ENCODE data around the gene PAPOLA. TPM values are rescaled to one million over a fixed set of nuclear protein-coding genes. Genes with fewer than 3 reads are reported as not detected.

PAPOLA gene
- polyA plus RNA-seq, 1 donor: 279 TPM

Other genes with a start within 250 kb of the PAPOLA start
- 0.52 TPM for gene BDKRB1, start 246.2 kb upstream of the PAPOLA start, polyA plus RNA-seq (ENCODE audit: insufficient read length)
- gene ATG2B, start 139.0 kb upstream of the PAPOLA start, polyA plus RNA-seq (ENCODE audit: insufficient read length): 47.8 TPM
- 35.0 TPM for gene GSKIP, start 138.9 kb upstream of the PAPOLA start, polyA plus RNA-seq (ENCODE audit: insufficient read length)
- gene AK7, start 110.3 kb upstream of the PAPOLA start, polyA plus RNA-seq (ENCODE audit: insufficient read length): 5.1 TPM

Measured in left kidney (tissue), 1 donor.